T1000 (cell line): Measurements from ENCODE around the gene CBX3.
"Not testable (repeated sequence)": the region's sequence is repeated elsewhere in the genome, so short reads cannot be mapped to it uniquely, and the experiment has no call there.

Source experiments
- DNase-seq: peaks from one replicate; lab custom pipeline; 2025; ENCODE audit warnings: mixed read lengths; lab: John Stamatoyannopoulos, UW

CBX3 gene

GRCh38 chr7:26202019-26202990 lies 760 bp downstream of the CBX3 start:
- no peak for DNase-seq

- no peak for DNase-seq
These were observed 1.5 kb downstream of the CBX3 start for GRCh38 chr7:26203016-26203415.

- DNase-seq = no peak
These were observed 6.5 kb downstream of the CBX3 start for GRCh38 chr7:26208040-26208439.

GRCh38 chr7:26212921-26213718 lies 11.6 kb downstream of the CBX3 start:
- DNase-seq = no peak

- DNase-seq = no peak
These were observed 12.4 kb downstream of the CBX3 start for GRCh38 chr7:26213807-26214515.

- DNase-seq = no peak
These were observed 14.5 kb downstream of the CBX3 start for GRCh38 chr7:26216049-26216448.

GRCh38 chr7:26224359-26224758 lies 22.8 kb downstream of the CBX3 start:
- DNase-seq = no peak

GRCh38 chr7:26227987-26228386 lies 26.4 kb downstream of the CBX3 start:
- no peak for DNase-seq

GRCh38 chr7:26233902-26234511 lies 32.5 kb downstream of the CBX3 start:
- DNase-seq = no peak

GRCh38 chr7:26237035-26237807 lies 35.7 kb downstream of the CBX3 start:
- DNase-seq = no peak

GRCh38 chr7:26238032-26238431 lies 36.5 kb downstream of the CBX3 start:
- no peak for DNase-seq

- no peak for DNase-seq
These were observed 43.6 kb downstream of the CBX3 start for GRCh38 chr7:26245150-26245549.

GRCh38 chr7:26250239-26250638 lies 48.7 kb downstream of the CBX3 start:
- DNase-seq = no peak

- DNase-seq = not testable (repeated sequence)
These were observed 60.3 kb downstream of the CBX3 start for GRCh38 chr7:26261866-26262265.
